ENCODE results near the gene SZRD1. TPM values are rescaled to one million over a fixed set of nuclear protein-coding genes. Genes with fewer than 3 reads are reported as not detected.

Gene SZRD1
- total and polyA plus RNA-seq, 2 of the 4 experiments (the other 2 are of a cell fraction): 119 to 149 TPM

DNA sequence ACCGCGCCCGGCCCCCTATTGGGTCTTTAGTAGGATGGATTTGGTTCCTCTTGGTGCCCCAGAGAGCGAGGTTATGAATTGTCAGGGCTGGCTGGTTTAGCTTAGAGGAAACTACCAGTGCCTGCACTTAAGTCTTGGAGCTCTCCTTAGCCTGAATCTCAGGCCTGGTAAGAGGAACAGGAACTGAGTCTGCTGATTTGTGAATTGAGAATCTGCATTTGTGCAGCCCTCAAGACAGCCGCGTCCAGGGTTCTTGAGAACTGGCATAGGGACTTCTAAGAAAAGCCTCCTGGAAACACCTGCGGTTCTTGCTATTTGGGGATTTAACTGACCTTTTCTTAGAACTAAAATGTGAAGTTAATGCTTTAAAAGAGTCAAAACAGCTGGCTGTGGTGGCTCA is 75.2 kb downstream of the SZRD1 start:
- H3K36me3 ChIP-seq (ENCODE audit: control insufficient read depth, insufficient read depth, low read length): peaks cover 28% of the 10 kb centered on the region

More for the DNA sequence above, 75.2 kb downstream of the SZRD1 start:
- Histone ChIP-seq H3K9me3 (ENCODE audit: control insufficient read depth, insufficient read depth, low read length) (no peaks in the 10 kb centered on the region), H3K4me2 (ENCODE audit: low read depth, low read length) (no peak overlapping the region; the same call in 1 of the 2 replicates), H3K23ac (ENCODE audit: low read depth, low read length) (no peak overlapping the region), H3K27ac (ENCODE audit: insufficient read depth, low read length) (no peak overlapping the region), H3K4me3 (ENCODE audit: insufficient read depth, low read depth, low read length) (no peak overlapping the region), H3K18ac (ENCODE audit: low read depth, low read length) (no peak overlapping the region), H2BK120ac (ENCODE audit: low read depth, low read length) (no peak overlapping the region), H2BK15ac (ENCODE audit: low read depth, low read length) (no peak overlapping the region), H4K8ac (ENCODE audit: low read depth in 2 of 2, low read length in 2 of 2) (no peak overlapping the region), H3K9ac (ENCODE audit: low read depth, low read length) (no peak overlapping the region), H3K9me1 (ENCODE audit: insufficient read depth, low read length) (peaks cover 9% of the 10 kb centered on the region; the same call in 1 of the 2 replicates), H2BK20ac (ENCODE audit: low read depth, low read length) (no peak overlapping the region), H2AK9ac (replicated peaks; ENCODE audit: low read depth, low read length, poor library complexity) (no peak overlapping the region), H3K56ac (ENCODE audit: extremely low read depth, insufficient read depth, low read length) (no peak overlapping the region), H2BK5ac (ENCODE audit: low read depth, low read length, poor library complexity, severe bottlenecking) (no peak overlapping the region), H2AK5ac (ENCODE audit: low read depth, low read length) (no peak overlapping the region), H3K4me1 (ENCODE audit: control insufficient read depth, insufficient read depth, low read length) (peaks cover 2% of the 10 kb centered on the region), H3K27me3 (ENCODE audit: control insufficient read depth, insufficient read depth, low read length) (no peaks in the 10 kb centered on the region), H2AFZ (replicated peaks; ENCODE audit: low read length, poor library complexity) (no peak overlapping the region), H4K91ac (ENCODE audit: insufficient read depth, low read depth, low read length) (no peak overlapping the region), H4K20me1 (ENCODE audit: insufficient read depth, low read length) (peaks cover 24% of the 10 kb centered on the region; the same call in 1 of the 2 replicates), H4K5ac (ENCODE audit: low read depth, low read length) (no peak overlapping the region), H3K4ac (ENCODE audit: low read depth, low read length) (no peak overlapping the region), H3K79me1 (ENCODE audit: low read depth in 1 of 2, low read length in 2 of 2) (peaks cover 25 to 62% of the 10 kb centered on the region in 2 experiments), H3K14ac (replicated peaks; ENCODE audit: low read depth, low read length) (no peak overlapping the region)
- TF ChIP-seq MAZ (IDR thresholded peaks at IDR 0.05; ENCODE audit: borderline replicate concordance, low read depth, low read length) (no peak), CHD1 (IDR thresholded peaks at IDR 0.05; ENCODE audit: low read depth, low read length) (no peak), CEBPB (IDR thresholded peaks at IDR 0.05; ENCODE audit: low read depth, low read length) (no peak), RFX5 (IDR thresholded peaks at IDR 0.05; ENCODE audit: low read depth, low read length) (no peak), RAD21 (IDR thresholded peaks at IDR 0.05; ENCODE audit: low read length) (no peak), MAFK (IDR thresholded peaks at IDR 0.05; ENCODE audit: low read depth, low read length) (no peak), NFE2L2 (IDR thresholded peaks at IDR 0.05; ENCODE audit: low read depth, low read length) (no peak)
- TF ChIP-seq, protein P1, sequence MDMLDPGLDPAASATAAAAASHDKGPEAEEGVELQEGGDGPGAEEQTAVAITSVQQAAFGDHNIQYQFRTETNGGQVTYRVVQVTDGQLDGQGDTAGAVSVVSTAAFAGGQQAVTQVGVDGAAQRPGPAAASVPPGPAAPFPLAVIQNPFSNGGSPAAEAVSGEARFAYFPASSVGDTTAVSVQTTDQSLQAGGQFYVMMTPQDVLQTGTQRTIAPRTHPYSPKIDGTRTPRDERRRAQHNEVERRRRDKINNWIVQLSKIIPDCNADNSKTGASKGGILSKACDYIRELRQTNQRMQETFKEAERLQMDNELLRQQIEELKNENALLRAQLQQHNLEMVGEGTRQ (IDR thresholded peaks at IDR 0.05; ENCODE audit: low read depth, low read length): no peak
- in situ Hi-C loops (cut with MboI; ENCODE audit: low sequenced_read_pairs) (no loop called here), intact Hi-C loops (cut with micrococcal nuclease) (no loop called here), dilution Hi-C loops (cut with HindIII; ENCODE audit: low sequenced_read_pairs, unreplicated experiment) (no loop called here)
- DNase-seq (no peak), ATAC-seq (ENCODE audit: low read depth) (no peak)
- WGBS, 2 experiments (ENCODE audit: extremely low coverage in 2 of 2, insufficient read length in 1 of 2): 100% methylated on average over 1 of the region's 7 CpGs; no CpG with 5 or more reads in 1 of the 2 experiments
- POLR2A ChIA-PET (ENCODE audit: unreplicated experiment): no interaction called here
- CTCF ChIA-PET: no interaction called here
- BruUV-seq (replicated peaks): no TSS peak

All from IMR-90 (cell line).